Measurements from ENCODE around the gene FNDC3B. TPM values are rescaled to one million over a fixed set of nuclear protein-coding genes. Genes with fewer than 3 reads are reported as not detected.

Gene FNDC3B
- total RNA-seq, 1 donor from 2014 or later: 54.9 TPM

GRCh38 chr3:172198428-172198827 lies 159.1 kb downstream of the FNDC3B start:
- DNase-seq (ENCODE audit: low spot score in 2 of 2): no peak
- no peak overlapping the region for H3K4me3 ChIP-seq
- no peak overlapping the region for H3K27ac ChIP-seq
- TF ChIP-seq CTCF (IDR thresholded peaks at IDR 0.05): no peak
- no peaks in the 10 kb centered on the region for H3K36me3 ChIP-seq
- no peaks in the 10 kb centered on the region for H3K27me3 ChIP-seq
- H3K9me3 ChIP-seq: no peaks in the 10 kb centered on the region
- peaks cover 4 to 27% of the 10 kb centered on the region in 2 donors for H3K4me1 ChIP-seq
- intact Hi-C loops (cut with DNase I): no loop called here

GRCh38 chr3:172199850-172200369 lies 160.5 kb downstream of the FNDC3B start:
- peaks cover 7 to 39% of the 10 kb centered on the region in 2 donors for H3K4me1 ChIP-seq
- H3K9me3 ChIP-seq: no peaks in the 10 kb centered on the region
- DNase-seq (ENCODE audit: low spot score in 2 of 2): no peak
- intact Hi-C loops (cut with DNase I): loop anchor here (2.0 to 5.0 kb wide), 3 partner anchors 47 to 122 kb away; no protein-coding TSS in a partner anchor
- no peaks in the 10 kb centered on the region for H3K27me3 ChIP-seq
- peak overlapping the region in 1 of 2 donors; percentile 88 for H3K27ac ChIP-seq
- no peak for TF ChIP-seq CTCF (IDR thresholded peaks at IDR 0.05)
- no peaks in the 10 kb centered on the region for H3K36me3 ChIP-seq
- no peak overlapping the region for H3K4me3 ChIP-seq

- intact Hi-C loops (cut with DNase I): loop anchor here (2.0 to 5.0 kb wide), 3 partner anchors 49 to 121 kb away; no protein-coding TSS in a partner anchor
- peaks cover 11 to 46% of the 10 kb centered on the region in 2 donors for H3K4me1 ChIP-seq
- TF ChIP-seq CTCF (IDR thresholded peaks at IDR 0.05): no peak
- DNase-seq (ENCODE audit: low spot score in 2 of 2): peak; percentile 12 to 72
- no peak overlapping the region for H3K4me3 ChIP-seq
- no peaks in the 10 kb centered on the region for H3K36me3 ChIP-seq
- H3K27me3 ChIP-seq: no peaks in the 10 kb centered on the region
- no peaks in the 10 kb centered on the region for H3K9me3 ChIP-seq
- peak overlapping the region; percentile 75 to 88 for H3K27ac ChIP-seq
Measured at GRCh38 chr3:172201136-172201869, 161.9 kb downstream of the FNDC3B start.

GRCh38 chr3:172201870-172202236 lies 162.5 kb downstream of the FNDC3B start:
- H3K36me3 ChIP-seq: no peaks in the 10 kb centered on the region
- peak overlapping the region; percentile 75 to 88 for H3K27ac ChIP-seq
- no peak overlapping the region for H3K4me3 ChIP-seq
- intact Hi-C loops (cut with DNase I): loop anchor here (2.0 to 5.0 kb wide), 5 partner anchors 49 to 161 kb away; no protein-coding TSS in a partner anchor
- peaks cover 11 to 48% of the 10 kb centered on the region in 2 donors for H3K4me1 ChIP-seq
- DNase-seq (ENCODE audit: low spot score in 2 of 2): peak; percentile 29 to 79
- H3K27me3 ChIP-seq: no peaks in the 10 kb centered on the region
- peak in 1 of 3 experiments; percentile 25 for TF ChIP-seq CTCF (IDR thresholded peaks at IDR 0.05)
- H3K9me3 ChIP-seq: no peaks in the 10 kb centered on the region

- Histone ChIP-seq H3K36me3 (no peaks in the 10 kb centered on the region), H3K27me3 (no peaks in the 10 kb centered on the region), H3K27ac (peak overlapping the region; percentile 75 to 88), H3K4me3 (no peak overlapping the region), H3K4me1 (peaks cover 11 to 53% of the 10 kb centered on the region in 2 donors), H3K9me3 (no peaks in the 10 kb centered on the region)
- intact Hi-C loops (cut with DNase I): loop anchor here (2.0 to 5.0 kb wide), 4 partner anchors 58 to 162 kb away; no protein-coding TSS in a partner anchor
- TF ChIP-seq CTCF (IDR thresholded peaks at IDR 0.05): peak in 1 of 3 experiments; percentile 9
- no peak for DNase-seq (ENCODE audit: low spot score in 2 of 2)
Measured at GRCh38 chr3:172202797-172203196, 163.4 kb downstream of the FNDC3B start.

Data from ascending aorta (tissue), 2 donors.